Measurements from ENCODE around the gene INO80B.

DNA sequence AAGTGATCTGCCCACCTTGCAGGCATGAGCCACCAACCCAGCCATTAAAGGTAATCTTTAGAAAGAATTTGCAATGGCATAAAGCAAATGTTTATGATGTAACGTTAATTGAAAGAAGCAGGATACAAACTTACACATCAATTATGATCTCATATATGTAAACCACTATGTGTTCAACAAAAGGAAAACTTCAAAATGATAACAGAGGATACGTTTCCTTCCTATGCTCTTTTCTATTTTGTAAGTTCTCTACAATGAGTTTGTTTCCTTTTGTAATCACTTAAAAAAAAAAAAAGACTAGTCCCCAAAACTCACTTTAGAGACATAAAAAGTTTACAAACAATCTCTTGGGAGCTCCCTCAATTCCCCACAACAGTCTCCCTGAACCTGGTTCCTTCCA, 34.9 kb upstream of the INO80B start:
- TF ChIP-seq, protein P1, sequence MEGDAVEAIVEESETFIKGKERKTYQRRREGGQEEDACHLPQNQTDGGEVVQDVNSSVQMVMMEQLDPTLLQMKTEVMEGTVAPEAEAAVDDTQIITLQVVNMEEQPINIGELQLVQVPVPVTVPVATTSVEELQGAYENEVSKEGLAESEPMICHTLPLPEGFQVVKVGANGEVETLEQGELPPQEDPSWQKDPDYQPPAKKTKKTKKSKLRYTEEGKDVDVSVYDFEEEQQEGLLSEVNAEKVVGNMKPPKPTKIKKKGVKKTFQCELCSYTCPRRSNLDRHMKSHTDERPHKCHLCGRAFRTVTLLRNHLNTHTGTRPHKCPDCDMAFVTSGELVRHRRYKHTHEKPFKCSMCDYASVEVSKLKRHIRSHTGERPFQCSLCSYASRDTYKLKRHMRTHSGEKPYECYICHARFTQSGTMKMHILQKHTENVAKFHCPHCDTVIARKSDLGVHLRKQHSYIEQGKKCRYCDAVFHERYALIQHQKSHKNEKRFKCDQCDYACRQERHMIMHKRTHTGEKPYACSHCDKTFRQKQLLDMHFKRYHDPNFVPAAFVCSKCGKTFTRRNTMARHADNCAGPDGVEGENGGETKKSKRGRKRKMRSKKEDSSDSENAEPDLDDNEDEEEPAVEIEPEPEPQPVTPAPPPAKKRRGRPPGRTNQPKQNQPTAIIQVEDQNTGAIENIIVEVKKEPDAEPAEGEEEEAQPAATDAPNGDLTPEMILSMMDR (IDR thresholded peaks at IDR 0.05), result no peak
- TF ChIP-seq ZFX (IDR thresholded peaks at IDR 0.05; ENCODE audit: borderline replicate concordance), result no peak

Measured in 22Rv1 (cell line).